NCI-H526 treated with DMSO at 0.1 percent for 48 hours (cell line): ENCODE results near the gene ADAMTS13.
"Not testable (repeated sequence)": the region's sequence is repeated elsewhere in the genome, so short reads cannot be mapped to it uniquely, and the experiment has no call there.

Experiments used
- DNase-seq: peaks from one replicate; lab custom pipeline; 2025; lab: John Stamatoyannopoulos, UW

The ADAMTS13 gene

GRCh38 chr9:133421615-133422542 lies at the start of gene ADAMTS13:
ADAMTS13 (plus strand) TSS chr9:133422367; CDS start chr9:133422444, 77 bp downstream.
- no peak for DNase-seq

- no peak for DNase-seq
These were observed 47.5 kb upstream of the ADAMTS13 start for GRCh38 chr9:133374612-133375115.

GRCh38 chr9:133375116-133375723 lies 46.9 kb upstream of the ADAMTS13 start:
- DNase-seq, result no peak

GRCh38 chr9:133375724-133376654 lies 46.2 kb upstream of the ADAMTS13 start, which contains the start of the genes STKLD1 and SURF4:
STKLD1 (plus strand) TSS chr9:133376366; CDS start chr9:133376474, 108 bp downstream.
SURF4 (minus strand) TSS chr9:133376060; CDS start chr9:133375969, 91 bp downstream.
- peak; percentile 79 for DNase-seq

GRCh38 chr9:133377280-133377679 lies 44.9 kb upstream of the ADAMTS13 start:
- DNase-seq, result not testable (repeated sequence)

- no peak for DNase-seq
These were observed 44.4 kb upstream of the ADAMTS13 start for GRCh38 chr9:133377721-133378216.

GRCh38 chr9:133378408-133378962 lies 43.7 kb upstream of the ADAMTS13 start:
- no peak for DNase-seq

- DNase-seq, result no peak
These were observed 42.7 kb upstream of the ADAMTS13 start for GRCh38 chr9:133379153-133380086.

- DNase-seq, result no peak
These were observed 41.4 kb upstream of the ADAMTS13 start for GRCh38 chr9:133380734-133381133.

- DNase-seq, result no peak
These were observed 39.5 kb upstream of the ADAMTS13 start for GRCh38 chr9:133382507-133383141.

GRCh38 chr9:133383438-133383837 lies 38.7 kb upstream of the ADAMTS13 start:
- DNase-seq, result no peak

- no peak for DNase-seq
These were observed 37.3 kb upstream of the ADAMTS13 start for GRCh38 chr9:133384736-133385321.

GRCh38 chr9:133385452-133385851 lies 36.7 kb upstream of the ADAMTS13 start:
- DNase-seq, result no peak

- no peak for DNase-seq
These were observed 35.8 kb upstream of the ADAMTS13 start for GRCh38 chr9:133386338-133386737.

- DNase-seq, result no peak
These were observed 34.5 kb upstream of the ADAMTS13 start for GRCh38 chr9:133387680-133388079.

GRCh38 chr9:133389025-133389557 lies 33.1 kb upstream of the ADAMTS13 start:
- DNase-seq, result no peak

GRCh38 chr9:133389562-133389961 lies 32.6 kb upstream of the ADAMTS13 start:
- DNase-seq, result no peak

- no peak for DNase-seq
These were observed 31.5 kb upstream of the ADAMTS13 start for GRCh38 chr9:133390713-133391112.

- DNase-seq, result not testable (repeated sequence)
These were observed 30.7 kb upstream of the ADAMTS13 start for GRCh38 chr9:133391449-133391848.
